K562 (cell line): ENCODE data around the gene RNASE2. TPM values are rescaled to one million over a fixed set of nuclear protein-coding genes. Genes with fewer than 3 reads are reported as not detected.

Source experiments
- ATAC-seq: fragments of 200-7000 bp; cut with Tn5 transposase; 3 replicates; pipeline ENCODE4 v1.9.1; 2020; ENCODE audit warnings: moderate library complexity
- BruUV-seq: library from RNA; stranded (reverse); fragments of 400-500 nt; replicated peaks from 2 replicates; lab custom pipeline; 2021; lab: Mats Ljungman, UMichigan
- CTCF ChIA-PET: fragments of 300-600 bp; formaldehyde crosslinking; extraction: SDS; loops from one replicate; lab custom pipeline; 2021; ENCODE audit warnings: low intra/inter-chr PET ratio; lab: Yijun Ruan, JAX
- POLR2A ChIA-PET: fragments of 300-600, 350-650 bp; sonication (Branson Sonifier 250); formaldehyde crosslinking; extraction: SDS; loops from one replicate; lab custom pipeline; 2021; ENCODE audit warnings: antibody characterized with exemption, inconsistent platforms; lab: Yijun Ruan, JAX
- DNase-seq, 4 experiments: peaks; one replicate each; pipeline versions ENCODE4 v3.0.0 to v3.0.0-alpha.2; 2011 to 2018; ENCODE audit warnings: low spot score in 3 of 4, mixed read lengths in 3 of 4; ENCODE audit errors: extremely low read depth in 1 of 4
- FAIRE-seq: peaks from 2 replicates; lab custom pipeline; 2011; peaks lifted over from hg19 to GRCh38; lab: Jason Lieb, UNC
- H2AFZ ChIP-seq: 2 replicates; pipeline ENCODE4 v1.6.0; 2011; ENCODE audit warnings: low read depth, low read length, control low read depth, inconsistent platforms
- H3K27ac ChIP-seq: fragments of 200-600 bp; 3 replicates; pipeline ENCODE4 v1.8.0; 2011; ENCODE audit warnings: low read depth, mild to moderate bottlenecking, control low read depth, inconsistent platforms, low read length, moderate library complexity, mixed read lengths; ENCODE audit errors: extremely low read depth
- H3K27me3 ChIP-seq, 2 experiments: fragments of 300-600 bp in 1 of 2; 2 replicates in 1 of 2; 3 replicates in 1 of 2; pipeline versions ENCODE4 v1.6.0 to v1.8.0; 2011; ENCODE audit warnings: inconsistent platforms in 2 of 2, low read length in 2 of 2, mild to moderate bottlenecking in 1 of 2, mixed read lengths in 1 of 2, moderate library complexity in 1 of 2; ENCODE audit not compliant: control insufficient read depth in 2 of 2, insufficient read depth in 2 of 2
- H3K36me3 ChIP-seq: fragments of 300-600 bp; 3 replicates; pipeline ENCODE4 v1.8.0; 2011; ENCODE audit warnings: mild to moderate bottlenecking, low read length, inconsistent platforms; ENCODE audit not compliant: control insufficient read depth, insufficient read depth
- H3K4me1 ChIP-seq, 2 experiments: fragments of 200-600 bp in 1 of 2; replicated peaks in 1 of 2; 2 replicates in 1 of 2; 3 replicates in 1 of 2; pipeline versions ENCODE4 v1.5.1 to v1.8.0; 2011; ENCODE audit warnings: inconsistent platforms in 2 of 2, low read length in 2 of 2, mild to moderate bottlenecking in 1 of 2, mixed read lengths in 1 of 2, moderate library complexity in 1 of 2; ENCODE audit not compliant: control insufficient read depth in 2 of 2, insufficient read depth in 2 of 2
- H3K4me2 ChIP-seq: 2 replicates; pipeline ENCODE4 v1.6.1; 2011; ENCODE audit warnings: low read length, control low read depth, inconsistent platforms, mixed read lengths; ENCODE audit not compliant: insufficient read depth
- H3K4me3 ChIP-seq: fragments of 200-600 bp; sonication (generic), shearing (Covaris generic); 2 replicates; pipeline ENCODE4 v1.5.1; 2016; ENCODE audit warnings: control low read depth, inconsistent platforms
- H3K79me2 ChIP-seq: fragments of 200-600 bp; 3 replicates; pipeline ENCODE4 v1.8.0; 2011; ENCODE audit warnings: low read length, inconsistent platforms; ENCODE audit not compliant: control insufficient read depth, insufficient read depth
- H3K9ac ChIP-seq, 2 experiments: 2 replicates each; pipeline versions ENCODE4 v1.6.0 to v1.6.1; 2011; ENCODE audit warnings: low read depth in 2 of 2, low read length in 2 of 2, control low read depth in 1 of 2, inconsistent platforms in 1 of 2, mild to moderate bottlenecking in 1 of 2, mixed read lengths in 1 of 2; ENCODE audit not compliant: insufficient read depth in 1 of 2
- H3K9me1 ChIP-seq: one replicate; pipeline ENCODE4 v1.6.0; 2011; ENCODE audit warnings: inconsistent platforms, mild to moderate bottlenecking, low read length, moderate library complexity; ENCODE audit not compliant: control insufficient read depth, insufficient read depth
- H3K9me3 ChIP-seq: replicated peaks from 2 replicates; pipeline ENCODE4 v1.5.1; 2011; ENCODE audit warnings: low read depth, low read length, inconsistent platforms; ENCODE audit not compliant: control insufficient read depth, insufficient read depth
- H4K20me1 ChIP-seq: replicated peaks from 2 replicates; pipeline ENCODE4 v1.6.1; 2011; ENCODE audit warnings: low read length, inconsistent platforms, mixed read lengths; ENCODE audit not compliant: control insufficient read depth, insufficient read depth
- DACH1 ChIP-seq: fragments of 450-650 bp; IDR thresholded peaks from 2 replicates; pipeline ENCODE4 v1.6.1; 2018; ENCODE audit not compliant: partially characterized antibody
- ETV1 ChIP-seq: fragments of 450-650 bp; conservative IDR thresholded peaks from 2 replicates; pipeline ENCODE4 v1.6.1; 2016; ENCODE audit warnings: missing genetic modification characterization, control low read depth, low read depth, missing compliant biosample characterization
- FOXK1 ChIP-seq: sonication (generic); formaldehyde crosslinking; IDR thresholded peaks from 2 replicates; pipeline ENCODE4 v1.8.0; 2022; ENCODE audit warnings: missing genetic modification reagents, mild to moderate bottlenecking, borderline replicate concordance
- GABPA ChIP-seq: fragments of 200-800 bp; sonication (Bioruptor generic); conservative IDR thresholded peaks from 2 replicates; pipeline ENCODE4 v1.6.1; 2016; ENCODE audit warnings: low read depth, missing genetic modification characterization, missing compliant biosample characterization
- GABPB1 ChIP-seq: sonication (generic); formaldehyde crosslinking; IDR thresholded peaks from 2 replicates; pipeline ENCODE4 v1.8.0; 2022; ENCODE audit warnings: mild to moderate bottlenecking, missing genetic modification reagents
- HMG20B ChIP-seq: fragments of 250-450 bp; sonication (Bioruptor Pico); IDR thresholded peaks from 2 replicates; pipeline ENCODE4 v1.5.0; 2021; ENCODE audit warnings: mild to moderate bottlenecking
- HNRNPLL ChIP-seq: fragments of 200-400 bp; formaldehyde crosslinking; IDR thresholded peaks from 2 replicates; pipeline ENCODE4 v1.6.1; 2017; ENCODE audit warnings: low read length, low read depth, mild to moderate bottlenecking; ENCODE audit not compliant: poor library complexity, severe bottlenecking
- HNRNPUL1 ChIP-seq: fragments of 200-400 bp; formaldehyde crosslinking; IDR thresholded peaks from 2 replicates; pipeline ENCODE4 v1.6.1; 2017; ENCODE audit warnings: low read length
- JUNB ChIP-seq: fragments of 450-650 bp; formaldehyde crosslinking; conservative IDR thresholded peaks from 2 replicates; pipeline ENCODE4 v1.4.0; 2020; ENCODE audit warnings: mild to moderate bottlenecking
- SETDB1 ChIP-seq: IDR thresholded peaks from one replicate; pipeline ENCODE4 v1.6.1; 2012; ENCODE audit warnings: low read length, control low read depth, inconsistent platforms
- ZBED1 ChIP-seq: IDR thresholded peaks from 2 replicates; pipeline ENCODE4 v1.6.1; 2014
- WGBS: fragments of 100-300 bp; shearing (Covaris generic); methylation state at CpG from one replicate; pipeline ENCODE4 v1.1.6; 2016; ENCODE audit warnings: low coverage, mixed read lengths; ENCODE audit not compliant: insufficient coverage; ENCODE audit errors: missing lambda C conversion rate; 5-methylcytosine and 5-hydroxymethylcytosine counted together
- in situ Hi-C: fragments of 300-500 bp; cut with MboI; formaldehyde crosslinking; loops from 4 replicates; pipeline ENCODE4 v1.15.0; 2018; ENCODE audit warnings: inconsistent platforms, mixed read lengths
- intact Hi-C: fragments of 100-400 bp; cut with micrococcal nuclease; formaldehyde crosslinking; loops from 2 replicates; pipeline ENCODE4 v1.14.2; 2022
- polyA plus RNA-seq, 8 experiments: library from polyadenylated mRNA; depleted of rRNA in 4 of 8; stranded (reverse) in 5 of 8; unstranded in 3 of 8; fragments of >200 nt; fragmentation: Nextera tagmentation in 2 of 8; fragmentation: Illumina TruSeq in 1 of 8; extraction: Ambion mirVana in 2 of 8; extraction: Trizol in 1 of 8; gene quantifications; 2 replicates each; pipeline versions ENCODE4 v1.2.1 to v1.2.3, GENCODE V29; 2011 to 2014; ENCODE audit warnings: inconsistent platforms in 1 of 8, missing spikeins in 1 of 8
- total RNA-seq, 7 experiments: library from RNA; depleted of rRNA in 6 of 7; stranded (reverse); fragments of >200 nt in 6 of 7; fragmentation: Illumina TruSeq in 2 of 7; extraction: Trizol in 2 of 7; gene quantifications; 2 replicates each; pipeline versions ENCODE4 v1.2.1 to v1.2.3, GENCODE V29; 2011 to 2021; ENCODE audit warnings: low replicate concordance in 1 of 7

Gene RNASE2
- total and polyA plus RNA-seq, 9 of the 15 experiments (the other 6 are each of a cell fraction or from before 2014, with no cell fraction given), result not detected

- no peak for TF ChIP-seq HMG20B (CRISPR knock-in tag)
- no peak for TF ChIP-seq DACH1
- no peak for TF ChIP-seq JUNB (CRISPR knock-in tag)
- TF ChIP-seq ZBED1, result no peak
Observed at GRCh38 chr14:20970983-20971704, 15.9 kb downstream of the RNASE2 start (continued).

- ChIA-PET CTCF (interaction anchor here (0.7 to 1.3 kb wide), 2 partner anchors 25 to 114 kb away, joined by 4 to 22 read pairs; no protein-coding TSS in a partner anchor), POLR2A (interaction anchor here (0.5 to 1.4 kb wide), 6 partner anchors 23 to 290 kb away, joined by 3 to 6 read pairs (median 3); no protein-coding TSS in a partner anchor)
- FAIRE-seq, result no peak
Observed at GRCh38 chr14:20971705-20972021, 16.4 kb downstream of the RNASE2 start.

More at GRCh38 chr14:20971705-20972021, 16.4 kb downstream of the RNASE2 start:
- Histone ChIP-seq H3K9ac (no peak overlapping the region), H3K79me2 (no peaks in the 10 kb centered on the region), H3K4me1 (peaks cover 0 to 10% of the 10 kb centered on the region in 2 experiments; a peak in 3 of 5 replicates), H3K4me3 (peak overlapping the region; percentile 48; the same call in 1 of the 2 replicates), H3K4me2 (peak overlapping the region; percentile 91), H3K27me3 (no peaks in the 10 kb centered on the region; a peak in 2 of 5 replicates), H3K27ac (no peak overlapping the region), H4K20me1 (no peaks in the 10 kb centered on the region), H3K9me3 (no peaks in the 10 kb centered on the region), H3K36me3 (no peaks in the 10 kb centered on the region), H3K9me1 (no peaks in the 10 kb centered on the region), H2AFZ (peak overlapping the region; percentile 94)
- BruUV-seq, result no TSS peak
- TF ChIP-seq ETV1 (tag) (peak; percentile 85; the same call in 1 of the 2 replicates), ZBED1 (no peak), FOXK1 (CRISPR knock-in tag) (no peak), HNRNPUL1 (no peak), SETDB1 (no peak), GABPA (tag) (peak; percentile 43; the same call in 1 of the 2 replicates), HNRNPLL (peak; percentile 3), GABPB1 (CRISPR knock-in tag) (peak; percentile 55; the same call in 1 of the 2 replicates)
- DNase-seq (no peak), ATAC-seq (no peak; the same call in 1 of the 3 replicates)
- 11% methylated on average over 6 of the region's 8 CpGs for WGBS
- in situ Hi-C loops, result loop anchor here (25.0 kb wide), 1 partner anchor 259 kb away; no protein-coding TSS in a partner anchor
- intact Hi-C loops, result loop anchor here (1.0 to 5.0 kb wide), 3 partner anchors 99 to 275 kb away; no protein-coding TSS in a partner anchor
